D721Med (cell line): ENCODE data around the gene NMRK1.

Experiments used
- DNase-seq: peaks from one replicate; pipeline ENCODE4 v3.0.0; 2011; ENCODE audit warnings: low spot score; ENCODE audit not compliant: insufficient read length
- FAIRE-seq: peaks from 2 replicates; lab custom pipeline; 2011; peaks lifted over from hg19 to GRCh38; lab: Jason Lieb, UNC
- CTCF ChIP-seq: IDR thresholded peaks from 2 replicates; pipeline ENCODE4 v1.5.1; 2012; ENCODE audit warnings: mild to moderate bottlenecking, control low read depth; ENCODE audit not compliant: insufficient read depth; ENCODE audit errors: missing control alignments

The NMRK1 gene

GRCh38 chr9:75072895-75073294, 15.1 kb downstream of the NMRK1 start:
- no peak for FAIRE-seq
- TF ChIP-seq CTCF, result no peak

GRCh38 chr9:75071530-75072122, 16.3 kb downstream of the NMRK1 start:
- FAIRE-seq (no peak), DNase-seq (no peak)
- no peak for TF ChIP-seq CTCF

More at GRCh38 chr9:75072895-75073294, 15.1 kb downstream of the NMRK1 start:
- DNase-seq, result no peak

- no peak for FAIRE-seq
- no peak for TF ChIP-seq CTCF
- DNase-seq, result no peak
Measured at GRCh38 chr9:75069171-75069570, 18.8 kb downstream of the NMRK1 start.

- DNase-seq, result no peak
- no peak for TF ChIP-seq CTCF
- no peak for FAIRE-seq
Measured at GRCh38 chr9:75067894-75068293, 20.1 kb downstream of the NMRK1 start.

DNA sequence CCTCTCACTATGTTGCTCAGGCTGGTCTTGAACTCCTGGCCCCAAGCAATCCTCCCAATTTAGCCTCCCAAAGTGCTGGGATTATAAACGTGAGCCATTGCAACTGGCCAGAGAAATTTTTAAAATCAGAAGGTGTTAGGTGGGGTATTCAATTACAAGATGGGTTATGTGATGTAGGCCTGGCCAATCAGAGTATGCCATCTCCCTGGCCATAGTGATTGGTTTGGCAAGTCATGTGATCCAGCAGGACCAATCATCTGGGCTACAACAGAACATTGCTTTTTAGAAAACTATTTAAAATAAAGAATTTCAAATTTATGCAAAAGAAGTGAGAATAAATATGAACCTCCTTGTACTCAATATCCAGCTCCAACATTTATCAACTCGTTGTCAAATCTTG, 22.4 kb downstream of the NMRK1 start:
- FAIRE-seq (no peak), DNase-seq (no peak)
- TF ChIP-seq CTCF, result no peak

GRCh38 chr9:75064307-75065025, 23.5 kb downstream of the NMRK1 start:
- no peak for FAIRE-seq
- no peak for TF ChIP-seq CTCF
- DNase-seq, result no peak

DNA sequence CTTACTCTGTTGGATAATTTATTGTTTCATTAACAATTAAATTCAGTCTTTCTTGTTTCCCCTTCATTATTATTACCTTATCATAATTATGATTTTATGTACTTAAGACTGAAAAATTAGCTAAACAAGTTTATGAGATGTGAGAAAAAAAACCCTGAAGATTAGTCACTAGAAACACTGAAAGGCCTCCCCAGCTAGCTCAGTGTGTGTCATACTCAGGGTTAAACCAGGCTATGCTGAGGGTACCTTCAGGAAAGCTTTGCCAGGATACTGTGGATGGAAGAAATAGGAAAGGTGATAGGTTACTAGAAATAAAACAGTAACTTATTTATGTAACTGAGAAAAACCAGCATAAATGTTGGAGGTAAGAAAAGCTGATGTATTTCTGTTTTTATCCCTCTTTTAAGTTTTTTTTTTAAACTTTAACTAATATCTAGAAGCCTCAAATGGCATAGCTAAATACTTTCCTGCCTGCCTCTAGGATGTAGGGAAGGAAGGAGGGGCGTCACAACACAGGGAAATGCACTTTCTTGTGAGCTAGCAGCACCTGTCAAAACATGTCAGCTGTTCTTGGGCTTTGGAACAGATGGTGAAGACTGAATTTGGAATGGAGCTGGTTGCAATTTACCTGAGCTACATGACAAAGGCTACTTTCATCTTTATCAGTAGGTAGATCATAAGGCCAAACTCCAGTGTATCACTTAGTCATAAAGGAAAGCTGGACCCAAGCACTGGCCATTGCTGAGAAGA, 24.2 kb downstream of the NMRK1 start:
- FAIRE-seq, result no peak
- DNase-seq, result no peak
- TF ChIP-seq CTCF, result no peak
